GM23248 (cell line): ENCODE measurements around the gene ERFL. TPM values are rescaled to one million over a fixed set of nuclear protein-coding genes. Genes with fewer than 3 reads are reported as not detected.
"Not testable (repeated sequence)": the region's sequence is repeated elsewhere in the genome, so short reads cannot be mapped to it uniquely, and the experiment has no call there.

Source experiments
- DNase-seq: peaks from one replicate; pipeline ENCODE4 v3.0.0-alpha.2; 2015
- H2AFZ ChIP-seq: fragments of 200-600 bp; sonication (generic); 2 replicates; pipeline ENCODE4 v1.6.1; 2016; ENCODE audit warnings: antibody characterized with exemption
- H3F3A ChIP-seq: fragments of 200-600 bp; sonication (generic); 2 replicates; pipeline ENCODE4 v1.6.1; 2016; ENCODE audit warnings: mild to moderate bottlenecking, antibody characterized with exemption, mixed run types; ENCODE audit not compliant: insufficient read depth
- H3K27ac ChIP-seq: fragments of 200-600 bp; sonication (generic); 2 replicates; pipeline ENCODE4 v1.5.1; 2016; ENCODE audit warnings: mild to moderate bottlenecking
- H3K27me3 ChIP-seq: fragments of 200-600 bp; sonication (generic); replicated peaks from 2 replicates; pipeline ENCODE4 v1.6.1; 2016; ENCODE audit warnings: mild to moderate bottlenecking; ENCODE audit not compliant: insufficient read depth
- H3K36me3 ChIP-seq: fragments of 200-600 bp; sonication (generic); 2 replicates; pipeline ENCODE4 v1.6.1; 2016; ENCODE audit warnings: low read depth, mild to moderate bottlenecking
- H3K4me1 ChIP-seq: fragments of 200-600 bp; sonication (generic); 2 replicates; pipeline ENCODE4 v1.6.1; 2016; ENCODE audit warnings: mild to moderate bottlenecking; ENCODE audit not compliant: insufficient read depth
- H3K4me2 ChIP-seq: fragments of 200-600 bp; sonication (generic); one replicate; pipeline ENCODE4 v1.6.1; 2016; ENCODE audit warnings: mild to moderate bottlenecking; ENCODE audit not compliant: unreplicated experiment
- H3K4me3 ChIP-seq: fragments of 200-600 bp; sonication (generic); 2 replicates; pipeline ENCODE4 v1.5.1; 2016; ENCODE audit warnings: mild to moderate bottlenecking
- H3K79me2 ChIP-seq: fragments of 200-600 bp; sonication (generic); 2 replicates; pipeline ENCODE4 v1.6.1; 2016; ENCODE audit warnings: mild to moderate bottlenecking; ENCODE audit not compliant: insufficient read depth
- H3K9ac ChIP-seq: fragments of 200-600 bp; sonication (generic); 2 replicates; pipeline ENCODE4 v1.6.1; 2016; ENCODE audit warnings: mild to moderate bottlenecking
- H3K9me2 ChIP-seq: fragments of 200-600 bp; sonication (generic); 2 replicates; pipeline ENCODE4 v1.6.1; 2016; ENCODE audit warnings: mixed run types, mild to moderate bottlenecking, moderate library complexity; ENCODE audit not compliant: insufficient read depth
- H3K9me3 ChIP-seq: fragments of 200-600 bp; sonication (generic); one replicate; pipeline ENCODE4 v1.6.1; 2017; ENCODE audit warnings: low read depth
- H4K20me1 ChIP-seq: fragments of 200-600 bp; sonication (generic); 2 replicates; pipeline ENCODE4 v1.6.0; 2016; ENCODE audit not compliant: insufficient read depth
- EZH2 ChIP-seq: fragments of 200-600 bp; sonication (generic); IDR thresholded peaks from 2 replicates; pipeline ENCODE4 v1.6.1; 2018; ENCODE audit warnings: antibody characterized with exemption, mild to moderate bottlenecking; ENCODE audit not compliant: insufficient read depth, poor library complexity, severe bottlenecking
- EZH2phosphoT487 ChIP-seq: fragments of 200-600 bp; sonication (generic); IDR thresholded peaks from 2 replicates; pipeline ENCODE4 v1.6.1; 2018; ENCODE audit warnings: antibody characterized with exemption, moderate library complexity, mild to moderate bottlenecking, low read depth; ENCODE audit not compliant: insufficient read depth
- WGBS, 2 experiments: methylation state at CpG; one replicate each; pipeline ENCODE4 v1.1.6; 2015 to 2017; ENCODE audit warnings: low lambda C conversion rate in 2 of 2, low coverage in 1 of 2; ENCODE audit errors: missing lambda C conversion rate in 2 of 2; 5-methylcytosine and 5-hydroxymethylcytosine counted together
- in situ Hi-C: fragments of 300-500 bp; cut with MboI; formaldehyde crosslinking; loops from 2 replicates; pipeline ENCODE4 v1.15.0; 2020
- polyA plus RNA-seq: library from polyadenylated mRNA; unstranded; fragments of >200 nt; fragmentation: Nextera tagmentation; extraction: Ambion mirVana; gene quantifications from 2 replicates; pipeline ENCODE4 v1.2.1, GENCODE V29; 2016
- total RNA-seq: library from RNA; depleted of rRNA; stranded (reverse); fragments of >200 nt; shearing (Covaris generic); gene quantifications from 2 replicates; pipeline ENCODE4 v1.2.3, GENCODE V29; 2014

The ERFL gene
- total and polyA plus RNA-seq, 2 experiments from 2014 or later, result not detected

DNA sequence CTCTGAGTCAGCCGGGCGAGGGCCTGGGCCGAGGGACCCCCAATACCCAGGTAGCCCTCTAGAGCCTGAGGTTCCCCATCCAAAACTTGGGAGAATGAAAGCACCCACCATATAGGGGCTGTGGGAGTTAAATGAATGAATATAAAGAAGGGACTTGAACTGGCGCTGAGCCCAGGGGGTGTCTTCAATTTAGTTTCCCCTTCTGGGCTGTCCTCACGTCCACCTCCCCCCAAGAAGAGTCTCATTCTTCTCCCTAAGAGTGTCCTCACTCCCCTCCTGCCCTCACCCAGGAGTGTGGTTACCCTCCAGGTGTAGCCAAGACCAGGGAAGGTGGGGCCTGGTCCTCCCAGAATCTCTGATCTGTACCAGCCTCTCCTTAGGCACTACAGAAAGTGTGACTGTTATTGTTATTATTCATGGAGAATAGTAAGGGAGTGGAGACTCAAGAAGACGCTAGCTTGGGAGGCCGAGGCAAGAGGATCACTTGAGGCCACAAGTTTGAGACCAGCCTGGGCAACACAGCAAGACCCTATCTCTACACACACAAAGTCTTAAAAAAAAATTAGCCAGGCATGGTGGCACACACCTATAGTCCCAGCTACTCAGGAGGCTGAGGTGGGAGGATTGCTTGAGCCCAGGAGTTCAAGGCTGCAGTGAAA is 48.5 kb downstream of the ERFL start:
- H3K9me2 ChIP-seq, result no peaks in the 10 kb centered on the region
- 35 to 54% methylated on average over 6 to 7 of the region's 7 CpGs for WGBS, 2 experiments
- no peak overlapping the region for H3K4me3 ChIP-seq
- H3K4me2 ChIP-seq, result no peak overlapping the region
- H3K9me3 ChIP-seq, result no peaks in the 10 kb centered on the region
- peaks cover 1% of the 10 kb centered on the region; the same call in 1 of the 2 replicates for H3K4me1 ChIP-seq
- H3K27ac ChIP-seq, result no peak overlapping the region
- no peaks in the 10 kb centered on the region for H3K36me3 ChIP-seq
- in situ Hi-C loops, result no loop called here
- no peaks in the 10 kb centered on the region for H4K20me1 ChIP-seq
- H3K79me2 ChIP-seq, result peaks cover 6% of the 10 kb centered on the region
- H3K9ac ChIP-seq, result no peak overlapping the region
- no peak overlapping the region for H2AFZ ChIP-seq
- no peak for DNase-seq
- H3K27me3 ChIP-seq, result no peaks in the 10 kb centered on the region
- TF ChIP-seq EZH2phosphoT487 (no peak), EZH2 (no peak)
- H3F3A ChIP-seq, result peaks cover 13% of the 10 kb centered on the region

DNA sequence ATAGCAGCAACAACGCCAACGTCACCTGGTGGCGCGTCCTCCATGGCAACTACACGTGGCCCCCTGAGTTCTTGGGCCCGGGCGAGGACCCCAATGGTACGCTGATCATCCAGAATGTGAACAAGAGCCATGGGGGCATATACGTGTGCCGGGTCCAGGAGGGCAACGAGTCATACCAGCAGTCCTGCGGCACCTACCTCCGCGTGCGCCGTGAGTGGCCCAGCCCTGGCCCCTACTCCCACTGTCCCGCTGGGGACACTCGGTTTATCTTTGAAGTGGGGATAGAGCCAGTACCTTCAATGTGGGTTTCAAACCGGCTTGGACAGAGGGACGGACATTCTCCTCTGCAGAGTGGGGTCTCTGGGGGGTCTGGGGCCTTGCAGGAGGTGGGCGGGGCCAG is 49.2 kb downstream of the ERFL start:
- Histone ChIP-seq H2AFZ (no peak overlapping the region), H3K9me2 (no peaks in the 10 kb centered on the region), H3K36me3 (no peaks in the 10 kb centered on the region), H3K9me3 (no peaks in the 10 kb centered on the region), H4K20me1 (no peaks in the 10 kb centered on the region), H3K4me1 (no peaks in the 10 kb centered on the region), H3K27me3 (no peaks in the 10 kb centered on the region), H3K4me2 (no peak overlapping the region), H3K27ac (no peak overlapping the region), H3K9ac (no peak overlapping the region), H3K4me3 (no peak overlapping the region), H3F3A (peaks cover 13% of the 10 kb centered on the region), H3K79me2 (no peaks in the 10 kb centered on the region)
- 75 to 78% methylated on average over 20 to 21 of the region's 21 CpGs for WGBS, 2 experiments
- no peak for TF ChIP-seq EZH2phosphoT487
- TF ChIP-seq EZH2, result no peak
- DNase-seq, result no peak
- in situ Hi-C loops, result no loop called here

GRCh38 chr19:41877916-41878905 is 50.0 kb downstream of the ERFL start:
- TF ChIP-seq EZH2phosphoT487 (no peak), EZH2 (no peak)
- Histone ChIP-seq H3K4me1 (no peaks in the 10 kb centered on the region), H3K27ac (no peak overlapping the region), H3K9me3 (no peaks in the 10 kb centered on the region), H3K9me2 (no peaks in the 10 kb centered on the region), H2AFZ (no peak overlapping the region), H3K27me3 (no peaks in the 10 kb centered on the region), H3K9ac (no peak overlapping the region), H3K4me2 (no peak overlapping the region), H4K20me1 (no peaks in the 10 kb centered on the region), H3K36me3 (no peaks in the 10 kb centered on the region), H3K79me2 (no peaks in the 10 kb centered on the region), H3K4me3 (no peak overlapping the region), H3F3A (peaks cover 15% of the 10 kb centered on the region)
- in situ Hi-C loops, result no loop called here
- no peak for DNase-seq
- WGBS, 2 experiments, result 58 to 59% methylated on average over 13 to 17 of the region's 17 CpGs

DNA sequence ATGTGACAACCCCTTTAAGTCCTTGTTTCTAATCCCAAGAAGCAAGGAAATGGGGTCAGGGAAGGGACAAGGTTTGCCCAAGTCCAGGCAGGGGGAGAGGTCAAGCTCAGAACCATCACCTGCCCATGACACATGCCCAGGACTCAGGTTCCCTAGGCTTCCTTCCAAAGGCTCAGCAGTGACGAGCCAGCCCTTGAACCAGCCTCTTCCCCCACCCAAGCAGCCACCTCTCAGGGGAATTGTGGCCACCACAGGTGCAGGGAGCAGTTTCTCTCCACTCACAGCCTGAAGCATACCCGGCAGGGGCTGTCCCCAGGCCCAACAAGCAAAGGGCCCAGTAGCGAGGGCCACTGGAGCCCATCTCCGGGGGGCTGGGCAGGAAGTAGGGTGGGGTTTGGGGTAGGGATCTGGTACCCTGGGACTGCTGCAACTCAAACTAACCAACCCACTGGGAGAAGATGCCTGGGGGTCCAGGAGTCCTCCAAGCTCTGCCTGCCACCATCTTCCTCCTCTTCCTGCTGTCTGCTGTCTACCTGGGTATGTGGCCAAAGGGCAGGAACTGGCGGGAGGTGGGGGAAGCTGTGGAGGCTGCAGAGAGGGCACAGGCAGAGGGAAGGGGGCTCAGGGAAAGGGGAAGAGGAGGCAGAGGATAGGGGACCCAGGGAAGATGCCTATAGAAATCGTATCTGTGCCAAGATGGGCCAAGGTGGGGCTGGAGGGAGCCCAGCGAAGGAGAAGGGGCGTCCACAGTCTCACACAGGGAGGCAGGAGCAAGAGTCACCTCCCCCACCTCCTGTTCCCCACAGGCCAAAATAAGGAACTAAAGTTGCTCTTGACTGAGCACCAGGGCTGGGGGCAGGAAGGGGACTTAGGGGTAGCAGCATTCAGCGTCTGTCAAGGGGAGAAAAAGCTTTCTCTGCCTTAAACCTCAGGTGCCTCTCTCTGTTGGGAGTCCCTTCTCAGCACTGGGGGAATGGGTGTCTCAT is 51.1 kb downstream of the ERFL start, which contains the start of gene CD79A:
TSS of gene CD79A (plus strand) at position 433 of the 986 bp plus-strand sequence. CDS start at position 459, 26 bp downstream.
- no peak for DNase-seq
- Histone ChIP-seq H3K4me3 (no peak within 1 kb of the TSS), H3K9me2 (no peaks in the 10 kb centered on the region), H3K4me1 (no peaks in the 10 kb centered on the region), H3K79me2 (no peaks in the 10 kb centered on the region), H3K9me3 (no peaks in the 10 kb centered on the region), H3K4me2 (no peak within 1 kb of the TSS), H3K9ac (no peak within 1 kb of the TSS), H2AFZ (no peak within 1 kb of the TSS), H4K20me1 (no peaks in the 10 kb centered on the region), H3K27ac (no peak within 1 kb of the TSS), H3K27me3 (no peaks in the 10 kb centered on the region), H3K36me3 (no peaks in the 10 kb centered on the region), H3F3A (peaks cover 21% of the 10 kb centered on the region)
- 70 to 74% methylated on average over 9 of the region's 9 CpGs for WGBS, 2 experiments
- TF ChIP-seq EZH2phosphoT487 (no peak), EZH2 (no peak)
- in situ Hi-C loops, result no loop called here

DNA sequence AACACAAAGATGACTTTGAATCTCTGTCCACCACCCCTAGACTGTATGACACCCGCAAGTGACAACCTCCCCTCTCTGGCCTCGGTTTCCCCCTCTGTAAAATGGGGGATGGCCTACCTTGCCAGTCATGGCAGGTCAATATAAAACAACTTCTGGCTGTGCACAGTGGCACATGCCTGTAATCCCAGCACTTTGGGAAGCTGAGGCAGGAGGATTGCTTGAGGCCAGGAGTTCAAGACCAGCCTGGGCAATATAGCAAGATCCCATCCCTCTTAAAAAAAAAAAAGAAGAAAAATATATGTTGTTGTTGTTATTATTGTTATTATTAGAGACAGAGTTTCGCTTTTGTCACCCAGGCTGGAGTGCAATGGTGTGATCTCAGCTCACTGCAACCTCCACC is 52.3 kb downstream of the ERFL start:
- WGBS, 2 experiments, result 97 to 98% methylated on average over 3 of the region's 3 CpGs
- DNase-seq, result not testable (repeated sequence)

More for the DNA sequence above, 52.3 kb downstream of the ERFL start:
- in situ Hi-C loops, H3K27ac ChIP-seq, H4K20me1 ChIP-seq, H3K4me2 ChIP-seq, H3K4me3 ChIP-seq, H3K79me2 ChIP-seq, H3K9me2 ChIP-seq, H3K4me1 ChIP-seq, H2AFZ ChIP-seq, H3K9ac ChIP-seq, H3K9me3 ChIP-seq, H3K27me3 ChIP-seq, H3K36me3 ChIP-seq: not testable (repeated sequence)
- peaks cover 30% of the 10 kb centered on the region for H3F3A ChIP-seq
